ENCODE measurements around the gene EBP. TPM values are rescaled to one million over a fixed set of nuclear protein-coding genes. Genes with fewer than 3 reads are reported as not detected.

Gene EBP
- total RNA-seq, 2 donors from 2014 or later, result 68.8 to 85.2 TPM

- peak in 1 of 2 donors; percentile 94 for ATAC-seq
These were observed 36.7 kb downstream of the EBP start for GRCh38 chrX:48558271-48558670.

GRCh38 chrX:48559636-48560035 is 38.0 kb downstream of the EBP start:
- intact Hi-C loops (cut with DNase I), result no loop called here
- no peak for ATAC-seq

More at GRCh38 chrX:48558271-48558670, 36.7 kb downstream of the EBP start:
- intact Hi-C loops (cut with DNase I), result no loop called here
- no peak for DNase-seq

GRCh38 chrX:48560056-48560455 is 38.4 kb downstream of the EBP start:
- no peak for DNase-seq
- no peak for ATAC-seq
- intact Hi-C loops (cut with DNase I), result no loop called here

More at GRCh38 chrX:48559636-48560035, 38.0 kb downstream of the EBP start:
- no peak for DNase-seq

GRCh38 chrX:48560681-48561080 is 39.1 kb downstream of the EBP start:
- intact Hi-C loops (cut with DNase I), result no loop called here
- DNase-seq, result no peak
- ATAC-seq, result no peak

GRCh38 chrX:48569958-48570357 is 48.4 kb downstream of the EBP start:
- intact Hi-C loops (cut with DNase I), result no loop called here
- no peak for ATAC-seq
- DNase-seq, result no peak

GRCh38 chrX:48573690-48574269 is 52.2 kb downstream of the EBP start:
- ATAC-seq (peak in 1 of 2 donors; percentile 25), DNase-seq (peak; percentile 79)
- intact Hi-C loops (cut with DNase I), result no loop called here

- peak; percentile 93 for DNase-seq
- intact Hi-C loops (cut with DNase I), result no loop called here
- peak; percentile 96 to 98 for ATAC-seq
These were observed 53.0 kb downstream of the EBP start, which contains the start of gene RBM3 for GRCh38 chrX:48574270-48575266. RBM3 (plus strand) TSS chrX:48574484; CDS start chrX:48575181, 697 bp downstream.

- DNase-seq (no peak), ATAC-seq (no peak)
- intact Hi-C loops (cut with DNase I), result no loop called here
These were observed 54.0 kb downstream of the EBP start for GRCh38 chrX:48575642-48576041.

GRCh38 chrX:48576108-48576507 is 54.5 kb downstream of the EBP start:
- intact Hi-C loops (cut with DNase I), result no loop called here
- DNase-seq (no peak), ATAC-seq (no peak)

Other genes with a start within 250 kb of the EBP start
- gene SSX3, start 165.1 kb upstream of the EBP start, total RNA-seq, result not detected
- gene SSX4, start 138.3 kb upstream of the EBP start, total RNA-seq, result not detected
- gene SSX4B, start 109.8 kb upstream of the EBP start, total RNA-seq, result not detected
- 1 to 10 TPM; 1.2 to 5.0 TPM for gene SLC38A5, start 51.5 kb upstream of the EBP start, total RNA-seq
- 10 to 100 TPM; 19.0 to 29.1 TPM for gene FTSJ1, start 45.6 kb upstream of the EBP start, total RNA-seq
- gene PORCN, start 12.8 kb upstream of the EBP start, total RNA-seq, result 10 to 100 TPM; 11.1 to 19.1 TPM
- 10 to 100 TPM; 12.4 to 18.1 TPM for gene TBC1D25, start 17.9 kb downstream of the EBP start, total RNA-seq
- gene RBM3, start 52.7 kb downstream of the EBP start, total RNA-seq, result 100 to 1,000 TPM; 129 to 242 TPM
- gene WDR13, start 75.7 kb downstream of the EBP start, total RNA-seq, result 100 to 1,000 TPM; 142 to 178 TPM
- gene WAS, start 162.0 kb downstream of the EBP start, total RNA-seq, result 1 to 10 TPM; 5.0 to 9.1 TPM
- 1 to 10 TPM; 3.6 to 3.8 TPM for gene SUV39H1, start 174.9 kb downstream of the EBP start, total RNA-seq
- not detected for gene GLOD5, start 239.9 kb downstream of the EBP start, total RNA-seq